HG03442 (cell line): ENCODE measurements around the gene TUBGCP5.
A peak's percentile ranks its signal among the peaks of the same experiment; 100 is the strongest.

Experiments
- ATAC-seq: cut with Tn5 transposase; IDR thresholded peaks from one replicate; pipeline ENCODE4 v1.9.1; 2021; ENCODE audit warnings: mild to moderate bottlenecking, moderate library complexity; ENCODE audit not compliant: unreplicated experiment

Gene TUBGCP5

DNA sequence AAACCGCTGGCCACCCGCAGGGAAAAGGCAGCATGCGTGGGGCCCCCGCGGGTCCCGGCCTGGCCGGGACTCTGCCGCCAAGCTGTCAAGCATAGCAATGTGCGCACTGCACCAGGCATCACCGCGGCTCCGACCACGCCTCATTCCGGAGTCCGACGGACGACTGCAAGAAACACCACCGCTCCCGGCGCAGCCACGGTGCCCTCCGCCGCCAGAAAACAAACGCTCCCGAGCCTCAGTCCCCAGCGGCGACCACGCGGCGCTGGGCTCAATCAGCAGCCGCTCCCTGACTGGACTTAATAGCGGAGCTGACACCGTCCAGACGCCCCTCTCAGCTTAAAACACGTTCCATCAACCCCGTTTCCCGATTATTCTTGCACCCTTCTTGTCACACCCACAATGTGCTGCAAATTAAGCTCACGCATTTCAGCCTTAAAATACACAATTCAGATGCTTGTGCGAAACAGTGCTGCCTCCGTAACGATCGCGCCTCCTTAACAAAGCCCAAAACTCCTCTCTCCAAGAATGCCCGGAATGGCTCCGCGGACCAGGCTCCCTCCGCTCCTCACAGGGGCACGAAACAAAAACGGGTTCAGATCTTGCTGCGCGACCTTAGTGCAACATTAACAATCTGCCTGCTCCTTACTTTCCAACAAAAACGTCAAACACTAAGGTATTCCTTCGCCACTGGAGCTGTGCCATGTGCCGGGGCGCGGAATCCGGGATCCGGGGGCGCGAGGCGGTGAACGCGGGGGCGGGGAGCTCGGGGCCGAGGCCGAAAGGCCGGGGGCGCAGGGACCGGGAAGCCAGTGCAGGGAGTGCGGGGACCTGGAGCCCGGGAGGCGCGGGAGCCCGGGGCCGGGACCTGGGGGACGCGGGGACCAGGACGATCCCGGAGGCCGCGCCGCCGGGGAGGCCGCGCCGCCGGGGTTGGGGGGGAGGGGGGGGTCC is 59.9 kb downstream of the TUBGCP5 start:
- peak; percentile 42 for ATAC-seq

DNA sequence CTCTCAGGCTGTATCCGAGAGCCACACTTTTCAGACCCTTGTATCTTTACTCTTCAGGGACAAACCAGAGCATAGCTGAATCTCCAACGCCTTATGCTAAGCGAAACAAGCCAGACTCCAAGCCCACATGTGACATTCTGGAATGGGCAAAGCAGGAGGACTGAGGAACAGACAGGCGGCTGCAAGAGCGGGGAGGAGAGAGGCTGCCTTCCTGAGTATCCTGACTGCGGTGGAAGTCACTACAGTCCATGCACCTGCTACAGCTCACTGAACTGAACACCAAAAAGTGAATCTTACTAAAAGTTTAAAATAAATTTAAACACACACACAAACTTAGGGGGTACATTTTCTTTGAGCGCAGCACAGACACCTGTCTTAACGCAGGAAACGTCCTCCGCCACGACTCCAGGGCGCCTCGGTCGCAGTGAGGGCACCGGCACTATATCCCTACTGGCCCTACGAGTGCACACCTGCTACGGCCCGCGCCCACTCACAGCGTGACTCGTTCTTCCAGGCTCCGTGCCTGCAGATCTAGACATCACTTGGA is 60.6 kb downstream of the TUBGCP5 start:
- ATAC-seq, result peak; percentile 24

DNA sequence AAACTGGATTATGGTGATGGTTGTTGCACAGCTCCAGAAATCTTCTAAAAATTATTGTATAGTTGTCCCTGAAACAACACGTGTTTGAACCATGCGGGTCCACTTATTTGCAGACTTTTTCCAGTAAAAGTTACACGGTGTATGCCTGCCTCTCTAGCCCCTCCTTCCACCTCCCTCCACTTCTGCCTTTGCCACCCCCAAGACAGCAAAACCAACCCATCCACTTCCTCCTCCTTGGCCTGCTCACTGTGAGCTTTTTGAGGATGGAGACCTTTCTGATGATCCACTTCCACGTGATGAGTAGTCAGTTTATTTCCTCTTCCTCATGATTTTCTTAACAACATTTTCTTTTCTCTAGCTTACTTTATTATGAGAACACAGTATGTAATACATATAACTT is 64.6 kb downstream of the TUBGCP5 start:
- no peak for ATAC-seq

DNA sequence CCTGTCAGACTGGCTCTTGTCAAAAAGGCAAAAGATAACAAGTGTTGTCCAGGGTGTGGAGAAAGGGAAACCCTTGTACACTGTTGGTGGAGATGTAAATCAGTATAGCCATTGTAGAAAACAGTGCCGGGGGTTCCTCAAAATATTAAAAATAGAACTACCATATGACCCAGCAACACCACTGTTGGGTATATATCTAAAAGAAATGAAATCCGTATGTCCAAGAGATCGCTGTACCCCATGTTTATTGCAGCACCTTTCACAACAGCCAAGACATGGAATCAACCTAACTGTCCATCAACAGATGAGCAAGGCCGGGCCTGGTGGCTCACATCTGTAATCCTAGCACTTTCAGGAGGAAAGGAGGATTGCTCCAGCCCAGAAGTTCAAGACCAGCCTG is 65.4 kb downstream of the TUBGCP5 start:
- no peak for ATAC-seq

DNA sequence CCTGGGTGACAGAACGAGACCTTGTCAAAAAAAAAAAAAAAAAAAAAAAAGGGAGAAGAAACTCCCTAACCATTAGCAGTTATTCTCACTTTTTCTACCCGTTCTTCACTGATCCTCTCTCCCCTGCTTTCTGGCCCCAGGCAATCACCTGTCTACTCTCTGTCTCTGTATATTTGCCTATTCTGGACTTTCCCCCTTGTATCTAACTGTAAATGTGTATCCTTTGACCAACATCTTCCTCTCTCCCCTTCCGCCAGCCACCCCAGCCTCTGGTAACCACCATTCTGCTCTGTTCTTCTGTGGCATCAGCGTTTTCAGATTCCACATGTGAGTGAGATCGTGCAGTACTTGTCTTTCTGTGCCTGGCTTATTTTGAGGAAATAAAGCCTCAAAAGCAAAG is 66.1 kb downstream of the TUBGCP5 start:
- ATAC-seq, result peak; percentile 81

DNA sequence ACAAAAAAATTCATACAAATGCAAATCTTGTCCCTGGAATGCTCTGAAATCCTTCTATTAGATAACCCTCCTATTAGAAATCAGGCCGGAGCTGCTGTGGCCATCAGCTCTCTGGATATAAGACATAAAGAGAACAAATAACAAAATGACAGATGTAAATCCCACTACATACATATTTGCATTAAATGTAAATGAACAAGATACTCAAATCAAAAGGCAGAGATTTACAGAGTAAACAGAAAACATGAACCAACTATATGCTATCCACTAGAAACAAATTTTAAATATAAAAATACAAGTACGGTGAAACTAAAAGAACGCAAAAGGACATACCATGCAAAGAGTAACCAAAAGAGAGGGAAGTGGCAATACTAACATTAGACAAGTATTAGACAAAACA is 69.9 kb downstream of the TUBGCP5 start:
- ATAC-seq, result no peak

DNA sequence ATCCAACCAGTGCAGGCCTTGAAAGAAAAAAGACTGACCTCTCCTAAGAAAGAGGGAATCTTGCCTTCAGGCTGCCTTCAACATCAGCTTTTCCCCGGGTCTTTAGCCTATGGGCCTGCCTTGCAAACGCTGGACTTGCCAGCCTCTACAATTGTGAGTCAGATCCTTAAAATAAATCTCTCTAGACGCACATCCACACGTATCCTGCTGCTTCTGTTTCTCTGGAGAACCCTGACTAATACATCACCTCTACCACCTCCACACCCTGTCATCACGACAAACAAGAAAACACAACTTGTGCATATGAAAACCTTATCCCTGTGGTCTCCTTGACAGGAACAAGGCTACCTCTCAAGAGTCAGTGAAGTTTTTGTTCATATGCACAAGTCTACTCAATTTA is 71.0 kb downstream of the TUBGCP5 start:
- peak; percentile 41 for ATAC-seq

DNA sequence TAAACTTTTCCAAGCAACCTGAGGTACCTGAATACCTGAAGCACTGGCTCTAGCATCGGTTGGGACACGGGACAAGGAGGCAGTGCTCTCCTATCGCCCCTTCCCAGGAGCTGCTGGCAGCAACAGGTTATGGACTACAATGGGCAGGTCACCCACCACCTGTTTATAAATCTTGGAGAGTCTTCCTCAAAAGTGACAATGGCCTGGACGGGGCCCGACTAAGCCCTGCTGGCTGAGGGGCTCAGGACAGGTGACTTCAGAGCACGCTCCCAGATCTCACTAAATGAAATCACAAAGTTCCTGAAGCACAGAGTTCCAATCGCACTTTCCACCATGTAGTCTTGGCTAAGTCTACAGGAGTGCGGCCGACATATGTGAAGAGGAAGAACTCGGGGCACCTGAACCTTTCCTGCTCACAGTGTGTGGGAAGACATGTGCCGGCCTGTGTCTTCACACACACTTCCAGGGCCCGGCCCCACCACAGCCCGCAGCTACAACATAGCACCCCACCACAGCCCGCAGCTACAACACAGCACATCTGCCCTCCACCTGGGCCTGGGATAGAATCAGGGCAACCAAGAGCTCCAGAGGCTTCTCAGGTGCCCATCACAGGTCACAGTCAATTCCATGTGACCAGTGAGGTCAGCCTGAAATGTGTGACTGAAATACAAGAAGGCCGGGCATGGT is 72.1 kb downstream of the TUBGCP5 start:
- no peak for ATAC-seq

DNA sequence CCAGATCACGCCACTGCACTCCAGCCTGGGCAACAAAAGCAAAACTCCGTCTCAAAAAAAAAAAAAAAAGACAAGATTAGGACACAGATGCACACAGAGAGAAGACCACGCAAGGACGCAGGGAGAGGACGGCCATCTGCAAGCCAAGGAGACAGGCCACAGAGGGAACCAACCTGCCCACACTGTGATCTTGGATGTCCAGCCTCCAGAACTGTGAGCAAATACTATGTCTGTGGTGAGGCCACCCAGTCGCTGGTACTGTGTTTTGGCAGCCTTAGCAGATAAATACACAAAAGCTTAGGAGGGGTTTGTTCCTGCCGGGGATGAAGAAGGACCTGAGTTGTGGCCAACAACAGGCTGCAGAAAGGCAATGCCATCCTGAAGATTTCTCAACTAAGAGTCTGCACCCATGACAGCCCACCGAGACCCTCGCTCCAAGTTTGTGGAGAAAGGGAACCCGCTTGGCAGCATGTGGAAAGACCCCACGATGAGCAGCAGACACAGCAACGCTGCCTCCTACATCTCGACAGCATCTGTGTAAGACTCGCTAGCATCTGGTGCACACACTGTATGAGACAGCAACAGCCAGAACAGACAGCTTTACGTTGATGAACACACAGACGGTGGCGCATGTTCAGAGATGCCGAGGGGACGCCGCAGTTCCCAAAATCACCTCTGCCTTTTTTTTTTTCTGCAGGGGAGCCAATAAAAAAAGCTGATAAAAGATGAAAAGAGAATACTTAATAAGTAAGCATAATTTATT is 72.9 kb downstream of the TUBGCP5 start:
- no peak for ATAC-seq

DNA sequence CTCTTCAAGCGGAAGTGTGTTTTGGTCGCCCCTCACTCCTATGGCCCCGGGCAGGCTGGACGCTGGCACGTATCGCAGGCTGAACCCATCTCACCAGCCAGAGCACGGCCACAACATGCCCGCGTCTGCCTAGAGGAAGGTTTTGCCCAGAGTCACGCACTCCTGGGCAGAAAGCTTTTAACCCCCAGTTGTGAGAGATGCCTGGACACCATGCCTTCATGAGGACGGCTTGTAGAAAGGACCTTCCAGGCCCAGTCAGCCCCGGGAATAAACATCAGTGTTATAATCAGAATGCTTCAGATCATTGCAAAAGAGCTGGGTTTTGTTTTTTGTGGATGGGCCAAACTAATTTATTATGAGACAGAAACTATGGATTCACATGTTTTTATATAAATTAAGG is 75.7 kb downstream of the TUBGCP5 start:
- no peak for ATAC-seq

DNA sequence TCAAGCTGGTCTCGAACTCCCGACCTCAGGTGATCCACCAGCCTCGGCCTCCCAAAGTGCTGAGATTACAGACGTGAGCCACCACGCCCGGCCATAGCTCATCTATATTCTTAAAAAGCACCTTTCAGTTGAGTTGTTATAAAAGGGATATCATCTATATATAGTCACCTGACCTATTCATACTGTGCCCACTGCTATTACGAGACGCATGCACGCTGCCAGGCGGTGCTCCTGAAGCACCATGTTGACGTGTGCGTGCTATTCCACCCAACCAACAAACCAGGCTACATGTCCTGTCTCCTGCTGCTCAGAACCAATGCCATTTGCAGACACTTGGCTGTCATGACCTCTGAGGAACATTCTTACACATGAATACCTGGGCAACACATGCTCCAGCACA is 76.8 kb downstream of the TUBGCP5 start:
- no peak for ATAC-seq

DNA sequence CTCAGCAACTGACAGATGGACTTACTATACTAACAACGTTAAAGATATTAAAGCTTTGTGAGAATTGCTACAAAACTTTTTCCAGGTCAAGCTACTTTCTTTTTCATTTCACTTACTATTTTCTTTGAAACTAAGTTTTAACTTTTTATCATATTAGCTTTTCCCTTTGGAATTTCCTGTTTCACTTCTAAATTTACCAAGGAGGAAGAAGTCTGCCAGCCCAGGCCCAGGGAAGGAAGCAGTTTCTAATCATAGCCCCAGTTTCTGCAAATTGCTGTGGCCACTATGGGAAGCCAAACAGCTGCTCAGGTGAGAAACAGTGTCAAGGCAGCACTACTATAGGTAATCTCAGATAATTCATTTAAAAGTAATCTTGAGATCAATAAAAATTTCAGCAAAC is 77.6 kb downstream of the TUBGCP5 start:
- no peak for ATAC-seq

DNA sequence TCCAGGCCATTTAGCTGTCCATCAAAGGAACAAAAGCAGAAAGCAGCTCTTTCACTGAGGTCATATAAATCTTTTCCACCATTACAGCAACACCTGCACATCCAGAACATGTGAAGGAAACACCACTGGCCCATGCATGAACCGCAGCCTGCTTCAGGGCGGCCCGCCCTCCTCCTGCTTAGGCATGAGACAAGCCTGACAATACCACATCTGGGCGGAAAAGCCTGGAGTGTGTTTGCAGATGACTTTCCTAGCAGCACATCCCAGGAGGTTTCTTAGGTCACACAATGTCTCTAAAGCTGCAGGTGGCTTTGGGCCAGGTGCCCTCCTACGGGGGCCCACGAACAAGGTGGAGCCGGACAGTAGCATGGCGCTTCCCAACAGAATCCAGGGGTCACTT is 78.8 kb downstream of the TUBGCP5 start:
- no peak for ATAC-seq

DNA sequence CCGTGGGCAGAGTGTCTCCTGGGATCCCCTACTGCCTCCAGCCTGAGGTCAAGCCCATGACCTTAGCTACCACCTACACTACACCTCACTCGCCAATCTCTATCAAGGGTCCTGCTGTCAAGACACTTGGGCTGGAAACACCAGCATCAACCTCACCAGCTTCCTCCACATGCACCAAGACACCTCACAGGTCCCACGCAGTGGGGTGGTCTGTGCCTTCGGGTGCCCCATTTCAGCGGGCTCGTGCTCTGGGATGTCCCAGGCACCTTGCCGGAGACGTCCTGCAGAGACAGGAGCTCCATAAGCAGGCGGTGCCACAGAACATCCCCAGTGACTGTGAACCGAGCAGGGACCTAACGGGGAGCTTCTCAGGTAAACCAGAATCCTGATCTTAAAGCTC is 79.2 kb downstream of the TUBGCP5 start:
- ATAC-seq, result no peak

DNA sequence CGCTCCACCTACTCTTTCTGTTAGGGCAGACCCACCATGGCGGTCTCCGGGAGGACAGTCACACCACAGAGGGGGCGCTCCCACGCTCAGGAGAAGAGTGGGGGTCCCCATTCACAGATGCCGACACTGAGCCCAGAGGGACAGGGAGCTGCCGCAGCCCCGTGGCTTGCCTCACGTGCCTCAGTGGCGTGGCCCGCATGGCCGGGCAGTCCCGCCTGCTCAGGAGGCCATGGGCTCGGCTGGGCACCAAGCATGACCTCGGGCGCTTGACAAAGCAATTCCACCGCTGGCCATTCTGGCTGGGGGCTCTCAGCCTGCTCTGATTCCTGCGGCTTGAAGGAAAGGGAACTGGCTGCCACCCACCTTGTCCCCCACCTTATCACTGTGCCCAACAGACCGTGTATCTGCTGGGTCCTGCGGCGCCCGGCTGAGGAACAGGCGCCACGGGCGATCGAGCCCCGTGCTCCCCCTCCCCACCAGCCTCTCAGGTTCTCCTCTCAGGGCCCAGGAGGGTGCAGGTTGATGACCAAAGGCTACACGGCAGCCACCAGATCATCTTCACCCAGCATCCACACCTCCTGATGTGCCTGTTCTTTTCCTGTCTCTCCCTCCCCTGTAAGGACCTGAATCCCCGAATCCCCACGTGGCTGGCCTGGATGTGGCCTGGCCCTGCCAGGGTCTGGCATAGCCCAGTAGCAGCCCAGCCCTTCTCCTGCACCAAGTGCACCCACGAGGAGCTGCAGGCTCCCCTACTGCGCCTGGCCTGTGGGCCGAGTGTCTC is 79.9 kb downstream of the TUBGCP5 start:
- no peak for ATAC-seq

DNA sequence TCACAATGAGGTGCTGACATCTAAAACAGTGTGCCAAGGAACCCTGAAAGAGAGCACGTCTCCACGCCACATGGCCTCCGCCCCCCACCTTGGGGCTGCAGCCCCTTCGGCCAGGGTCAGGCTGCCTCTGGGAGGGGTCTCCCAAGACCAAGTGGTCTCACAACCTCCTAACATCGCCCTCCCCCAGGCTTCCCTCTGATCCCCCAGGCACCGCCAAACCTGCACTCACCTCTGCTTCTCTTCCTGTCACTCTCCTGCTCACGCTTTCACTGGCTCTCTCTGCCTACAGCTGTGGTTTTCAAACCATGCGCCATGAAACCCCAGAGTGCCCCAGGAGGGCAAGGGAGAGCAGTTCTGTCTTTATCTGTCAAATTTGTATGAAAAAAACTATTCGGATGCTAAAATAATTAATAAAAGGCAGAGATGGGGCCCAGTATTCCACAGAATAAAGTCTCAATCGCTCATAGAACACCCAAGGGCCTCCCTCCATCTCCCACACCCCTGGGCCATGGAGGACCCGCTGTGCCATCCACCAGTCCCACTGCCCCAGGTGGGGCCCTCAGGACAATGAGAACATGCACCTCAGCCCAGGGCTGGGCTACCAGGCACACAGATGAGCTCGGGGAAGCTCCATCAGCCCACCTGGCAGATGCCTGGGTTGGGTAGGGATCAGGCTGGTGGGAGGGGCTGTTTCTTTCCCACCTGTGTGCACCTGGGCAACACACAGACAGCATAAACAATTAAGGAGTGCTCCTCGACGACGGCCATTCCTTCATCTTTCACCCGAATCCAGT is 80.7 kb downstream of the TUBGCP5 start:
- ATAC-seq, result no peak

DNA sequence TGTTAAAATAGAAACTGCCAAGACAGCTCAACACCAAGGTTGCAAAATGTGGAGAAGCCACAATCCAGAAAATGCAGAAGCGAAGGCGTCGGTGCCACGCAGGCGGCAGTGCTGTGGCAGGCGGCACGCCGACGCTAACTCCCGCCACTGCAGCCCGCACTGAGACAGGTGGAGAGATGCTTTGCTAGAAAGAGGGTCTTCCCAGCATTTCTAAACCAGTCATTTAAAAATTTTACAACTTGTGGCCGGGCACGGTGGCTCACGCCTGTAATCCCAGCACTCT is 82.5 kb downstream of the TUBGCP5 start:
- no peak for ATAC-seq

DNA sequence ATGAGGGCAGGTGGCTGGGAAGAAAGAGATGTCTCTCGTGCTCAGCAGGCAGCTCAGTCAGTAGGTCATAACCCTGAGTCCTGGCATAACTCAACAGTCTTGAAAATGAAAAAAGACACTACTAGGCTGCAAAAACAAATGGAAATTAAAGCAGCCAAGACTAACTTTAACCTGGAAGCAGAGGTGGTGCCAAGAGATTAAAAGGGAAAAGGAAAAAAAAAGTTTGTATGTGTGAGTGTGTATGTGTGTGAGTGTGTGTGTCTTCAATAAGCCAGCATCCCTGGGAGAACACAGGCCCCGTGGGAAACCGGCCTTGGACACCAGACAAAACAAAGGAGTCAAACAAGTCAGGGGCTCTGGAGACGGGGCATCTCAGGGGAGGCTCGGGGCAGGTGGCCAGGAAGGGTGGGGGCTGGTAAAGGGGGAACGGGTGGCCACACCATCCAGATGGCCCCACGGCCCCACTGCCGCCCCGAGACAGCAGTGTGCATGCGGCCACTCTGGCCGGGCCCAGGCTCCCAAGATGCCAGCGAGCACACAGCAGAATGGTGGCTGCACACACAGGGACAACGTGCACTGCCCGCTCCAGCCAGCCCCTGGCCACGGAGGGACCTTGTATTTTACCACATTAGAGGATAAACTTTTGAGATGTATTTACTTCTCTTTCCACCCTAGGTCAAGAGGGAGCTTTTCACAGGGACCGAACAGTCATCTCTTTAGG is 83.0 kb downstream of the TUBGCP5 start:
- ATAC-seq, result no peak

DNA sequence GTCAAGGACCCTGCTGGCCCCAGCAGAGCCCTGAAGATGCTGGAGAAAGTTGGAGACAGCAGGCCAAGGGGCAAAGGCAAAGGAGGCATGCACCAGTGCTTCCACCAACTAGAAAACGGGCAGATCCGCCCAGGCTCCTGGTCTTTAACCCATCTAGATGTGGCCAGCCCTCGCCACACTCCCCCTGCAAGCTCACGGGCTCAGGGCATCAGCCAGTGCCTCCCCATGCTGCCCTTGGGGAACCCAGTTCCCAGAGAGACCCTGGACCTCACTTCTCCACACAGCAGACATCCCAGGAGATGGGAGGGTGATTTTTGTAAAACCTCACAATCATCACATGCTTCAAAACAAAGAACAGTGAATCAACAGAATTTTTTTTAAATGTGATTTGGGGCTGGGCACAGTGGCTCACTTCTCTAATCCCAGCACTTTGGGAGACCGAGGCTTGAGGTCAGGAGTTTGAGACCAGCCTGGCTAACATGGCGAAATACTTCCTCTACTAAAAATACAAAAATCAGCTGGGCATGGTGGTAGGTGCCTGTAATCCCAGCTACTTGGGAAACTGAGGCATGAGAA is 83.7 kb downstream of the TUBGCP5 start:
- ATAC-seq, result no peak
